Forelimb muscle (tissue), 1 donor: Measurements from ENCODE around the gene PPP1R12B. TPM values are rescaled to one million over a fixed set of nuclear protein-coding genes. Genes with fewer than 3 reads are reported as not detected.
"Not testable (repeated sequence)": the region's sequence is repeated elsewhere in the genome, so short reads cannot be mapped to it uniquely, and the experiment has no call there.

Experiments used
- DNase-seq: peaks from one replicate; pipeline ENCODE4 v3.0.0-alpha.2; 2013; ENCODE audit warnings: low read depth
- polyA plus RNA-seq: library from polyadenylated mRNA; unstranded; fragments of 120-200 nt; gene quantifications from one replicate; pipeline ENCODE4 v1.2.1, GENCODE V29; 2013; ENCODE audit not compliant: insufficient read length

Gene PPP1R12B
- polyA plus RNA-seq, 1 donor = 73.3 TPM

DNA sequence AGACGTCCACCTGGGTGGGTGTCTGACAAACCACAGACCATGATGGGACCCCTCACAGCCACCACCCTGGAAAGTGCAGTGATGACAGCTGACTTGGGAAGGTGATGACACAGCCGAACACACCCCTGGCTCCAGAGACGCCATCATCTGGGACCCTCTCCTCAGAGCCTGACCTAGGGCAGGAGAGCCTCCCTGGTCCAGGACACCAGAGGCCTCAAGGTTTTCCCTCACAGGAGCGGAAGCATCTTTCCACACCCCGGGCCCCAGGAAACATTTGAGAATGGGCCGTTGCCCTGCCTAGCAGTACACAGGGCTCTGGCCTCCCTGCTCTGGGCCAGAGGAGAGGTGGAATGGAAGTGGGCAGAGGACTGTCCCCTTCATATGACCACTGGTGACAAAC, 282.0 kb downstream of the PPP1R12B start:
- DNase-seq = no peak

DNA sequence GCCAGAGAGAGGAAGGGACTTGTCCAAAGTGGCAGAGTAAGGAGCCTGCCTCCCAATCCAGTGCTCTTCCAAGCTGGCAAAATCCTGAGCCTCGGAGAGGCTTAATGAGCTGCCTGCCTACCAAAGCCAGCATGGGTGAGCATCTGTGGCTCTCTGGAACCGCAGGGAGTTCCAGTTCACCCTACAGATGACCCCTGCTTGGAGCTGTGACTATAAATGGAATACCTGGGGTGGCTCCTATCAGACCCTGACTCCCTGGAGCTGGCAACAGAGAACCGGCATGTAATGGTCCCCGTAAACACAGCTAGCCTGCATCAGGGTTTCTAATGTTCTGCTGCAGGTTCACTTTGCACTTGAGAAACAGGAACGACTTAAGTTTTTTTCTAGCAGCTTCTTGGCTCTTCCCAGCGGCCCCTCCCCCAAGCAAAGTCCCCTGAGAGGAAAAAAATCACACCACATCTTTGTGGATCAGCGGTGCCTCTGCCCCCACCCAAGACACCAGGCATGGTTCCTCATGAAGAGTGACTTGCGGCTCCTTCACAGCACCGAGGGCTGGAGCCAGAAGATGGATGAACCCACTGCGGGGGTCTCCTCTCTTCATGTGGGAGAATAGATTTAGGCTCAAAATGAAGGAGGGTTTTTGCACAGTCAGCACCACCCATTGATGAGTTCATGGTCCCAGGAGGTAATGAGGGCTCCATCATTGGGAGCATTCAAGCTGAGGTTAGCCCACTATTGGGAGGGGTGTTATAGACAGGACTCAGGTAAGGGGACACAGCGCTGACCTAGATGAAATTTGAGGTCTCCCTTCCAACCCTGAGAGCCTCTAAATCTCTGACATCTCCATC, 282.8 kb downstream of the PPP1R12B start:
- no peak for DNase-seq

DNA sequence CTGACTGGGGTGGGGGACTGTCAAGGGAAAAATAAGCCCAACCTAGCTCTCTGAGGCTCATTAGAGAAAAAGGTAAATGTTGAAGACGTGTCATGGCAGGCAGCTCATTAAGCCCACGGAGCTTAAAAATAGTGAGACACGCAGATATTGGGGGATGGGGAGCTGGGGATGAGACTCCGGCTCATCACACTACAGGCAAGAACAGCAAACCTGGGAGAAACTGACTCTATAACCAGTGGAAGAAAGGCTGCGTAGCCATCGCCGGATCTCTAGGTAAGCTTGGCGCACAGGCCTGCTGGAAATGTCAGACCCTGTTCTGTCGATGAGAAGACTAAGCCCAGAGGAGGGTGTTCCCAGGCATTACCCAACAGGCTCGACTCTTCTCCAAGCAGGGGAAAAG, 283.7 kb downstream of the PPP1R12B start:
- no peak for DNase-seq

DNA sequence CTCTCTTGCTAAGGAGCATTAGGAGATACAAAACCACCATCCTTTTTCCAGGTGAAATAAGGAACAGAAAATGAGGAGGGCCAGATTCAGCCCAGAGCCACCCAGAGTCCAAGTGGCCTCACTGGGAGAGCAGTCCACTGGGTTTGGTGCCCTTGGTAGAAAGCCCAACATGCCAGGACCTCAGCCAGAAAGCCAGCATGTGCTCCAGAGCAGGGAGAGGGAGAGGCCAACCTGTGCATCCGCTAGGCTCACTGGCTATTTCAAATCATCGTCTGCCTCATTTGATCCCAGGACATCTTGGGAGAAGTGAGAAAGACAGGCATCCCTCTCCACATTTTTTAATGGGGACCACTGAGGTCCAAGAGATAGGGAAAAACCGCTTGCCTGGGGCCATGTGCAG, 287.7 kb downstream of the PPP1R12B start:
- DNase-seq = not testable (repeated sequence)

DNA sequence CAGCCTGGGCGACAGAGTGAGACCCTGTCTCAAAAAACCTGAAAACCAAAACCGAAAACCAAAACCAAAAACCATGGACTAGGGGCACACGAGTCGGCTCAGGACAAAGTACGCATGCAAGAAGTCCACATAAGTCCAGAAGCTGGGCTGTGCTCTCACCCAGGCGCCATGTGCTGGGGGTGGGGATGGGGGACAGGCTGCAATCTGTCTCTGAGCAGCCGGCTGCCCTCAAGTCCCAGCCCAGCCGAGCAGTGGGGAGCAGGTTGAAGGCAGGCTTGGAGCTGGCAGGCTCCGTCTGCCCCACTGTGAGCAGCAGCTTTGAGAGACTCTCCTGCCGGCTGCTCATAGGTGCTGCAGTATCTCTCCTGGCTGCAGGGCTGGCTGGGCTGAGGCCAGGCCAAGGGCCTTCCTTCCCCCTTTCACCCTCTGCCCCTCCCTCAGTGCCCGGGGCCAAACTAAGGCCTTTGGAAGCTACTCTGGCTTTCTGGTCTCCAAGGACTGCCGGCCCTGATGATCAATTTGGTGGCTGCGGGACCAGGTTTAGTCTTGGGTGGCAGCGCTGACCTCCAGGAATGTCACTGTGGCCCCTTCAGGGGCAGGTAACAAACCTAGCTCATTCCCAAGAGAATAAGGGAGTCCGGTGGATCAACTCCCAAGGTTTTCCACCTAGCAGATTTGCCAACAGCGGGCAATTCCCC, 289.0 kb downstream of the PPP1R12B start:
- not testable (repeated sequence) for DNase-seq

DNA sequence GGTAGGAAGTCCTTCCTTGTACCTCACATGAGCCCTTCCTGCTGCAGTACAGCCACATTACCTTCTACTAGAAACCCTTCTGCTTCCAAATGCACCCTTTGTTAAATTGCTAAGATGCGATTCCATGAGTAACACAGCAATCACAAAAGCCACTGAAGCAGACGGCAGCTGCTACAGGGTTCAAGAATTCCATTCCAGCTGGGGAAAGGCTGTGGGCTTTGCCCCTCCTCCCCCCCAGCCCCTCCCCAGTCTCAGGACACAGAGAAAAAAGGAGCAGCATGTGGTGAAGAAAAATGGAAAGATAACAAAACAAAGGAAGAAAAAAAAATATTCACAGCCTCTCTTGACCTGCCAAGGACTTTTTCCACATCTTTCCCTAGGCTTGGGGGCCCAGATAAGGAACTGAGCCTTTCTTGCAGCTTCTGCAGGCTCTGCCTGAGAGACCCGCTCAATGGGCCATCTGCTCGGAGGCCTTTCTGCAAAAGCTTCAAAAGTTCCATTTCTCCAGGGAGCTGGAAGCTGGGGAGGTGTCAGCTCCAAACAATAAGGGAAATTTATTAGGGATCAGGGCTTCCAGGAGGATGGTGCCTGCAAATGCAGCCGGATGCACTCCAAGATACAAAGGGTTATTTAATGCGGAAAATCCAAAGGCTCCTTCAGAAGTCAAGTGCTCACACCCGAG, 289.7 kb downstream of the PPP1R12B start:
- DNase-seq = no peak

DNA sequence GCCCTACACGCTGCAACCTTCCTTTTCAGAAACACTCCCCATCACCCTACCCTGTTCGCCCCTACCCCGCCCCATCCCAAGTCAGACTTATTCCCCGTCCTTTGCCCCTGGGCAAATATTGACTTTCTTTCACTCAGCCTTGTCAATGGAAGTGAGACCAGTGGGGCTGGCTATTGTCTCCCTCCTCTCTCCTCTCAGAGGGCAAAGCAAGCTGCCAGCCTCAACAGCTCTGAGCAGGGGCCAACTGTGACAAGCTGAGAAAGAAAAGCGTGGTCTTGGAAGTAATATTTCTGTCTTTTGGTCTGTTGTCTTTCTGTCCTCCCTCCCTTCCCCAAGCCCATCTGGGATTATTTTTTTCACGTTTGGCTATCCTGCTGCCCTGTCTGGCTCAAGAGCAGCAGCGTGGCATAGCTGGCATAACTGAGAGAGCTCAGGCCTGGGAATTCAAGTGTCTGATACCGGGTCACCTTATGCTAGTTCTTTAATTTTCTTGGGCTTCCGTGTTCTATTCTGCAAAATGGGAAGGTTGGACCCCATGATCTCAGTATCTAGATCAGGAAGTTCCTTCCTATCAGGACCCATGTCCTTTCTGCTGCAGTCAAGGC, 290.3 kb downstream of the PPP1R12B start:
- not testable (repeated sequence) for DNase-seq

DNA sequence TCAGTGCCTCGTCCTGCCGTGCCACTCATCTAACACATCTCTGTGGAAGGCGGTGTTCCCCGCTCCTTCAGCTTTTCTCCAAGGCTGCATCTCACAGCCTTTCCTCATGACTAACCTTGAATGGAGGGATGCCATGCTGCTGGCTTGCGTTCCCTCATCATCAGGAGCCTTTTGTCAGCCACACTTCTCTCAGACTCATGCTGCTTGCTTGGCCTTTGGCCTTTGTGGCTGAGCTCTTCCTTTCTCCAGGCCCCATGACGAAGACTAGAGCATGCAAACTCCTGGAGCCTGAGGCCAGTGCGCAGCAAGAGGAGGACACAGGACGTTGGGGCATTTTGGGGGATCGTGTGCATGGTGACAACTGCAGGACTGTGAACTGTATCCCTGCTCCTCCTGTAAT, 291.0 kb downstream of the PPP1R12B start:
- DNase-seq = no peak

DNA sequence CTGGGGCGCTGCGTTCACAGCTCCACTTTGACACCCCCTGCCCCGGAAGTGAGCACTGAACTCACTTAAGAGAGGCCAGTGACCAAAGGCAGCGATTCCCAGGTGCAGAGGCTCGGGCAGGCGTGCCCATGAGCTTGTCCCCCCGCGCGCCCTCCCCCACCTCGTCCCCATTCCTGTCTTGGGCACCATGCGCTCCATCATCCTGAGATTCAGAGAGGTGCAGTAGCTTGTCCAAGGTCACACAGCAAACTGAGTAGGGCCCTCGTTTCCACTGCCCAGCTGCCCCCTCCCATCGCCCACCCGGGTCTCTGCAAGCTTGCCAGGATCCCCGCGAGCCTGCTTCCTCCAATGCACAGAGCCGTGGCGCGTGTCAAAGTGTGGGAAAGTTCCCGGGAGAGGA, 293.7 kb downstream of the PPP1R12B start:
- no peak for DNase-seq

Other genes starting within 250 kb of the PPP1R12B start
- gene GPR37L1, start 225.8 kb upstream of the PPP1R12B start, polyA plus RNA-seq = 0.08 TPM
- 40.1 TPM for gene ARL8A, start 204.0 kb upstream of the PPP1R12B start, polyA plus RNA-seq
- 0.92 TPM for gene PTPN7, start 188.1 kb upstream of the PPP1R12B start, polyA plus RNA-seq
- 0.65 TPM for gene LGR6, start 154.9 kb upstream of the PPP1R12B start, polyA plus RNA-seq
- gene UBE2T, start 6.8 kb upstream of the PPP1R12B start, polyA plus RNA-seq = 19.8 TPM